Peyer's patch (tissue), 4 donors: Measurements from ENCODE around the gene FAM171A1.
"Not testable (repeated sequence)": the region's sequence is repeated elsewhere in the genome, so short reads cannot be mapped to it uniquely, and the experiment has no call there.

Source experiments
- CTCF ChIP-seq, 6 experiments: fragments of 450-650 bp in 4 of 6; fragments of 200-600 bp in 2 of 6; sonication (generic) in 1 of 6; IDR thresholded peaks; one replicate each; pipeline ENCODE4 v1.5.1; 2017 to 2019; ENCODE audit warnings: antibody characterized with exemption in 6 of 6, mild to moderate bottlenecking in 3 of 6, moderate library complexity in 1 of 6
- POLR2A ChIP-seq, 2 donors: fragments of 450-650 bp; IDR thresholded peaks; one replicate each; pipeline ENCODE4 v1.5.1; 2017; ENCODE audit warnings: antibody characterized with exemption in 2 of 2, mild to moderate bottlenecking in 2 of 2, moderate library complexity in 2 of 2

- not testable (repeated sequence) for TF ChIP-seq CTCF, POLR2A (IDR thresholded peaks at IDR 0.05)
Measured at GRCh38 chr10:15202301-15202621, 168.8 kb downstream of the FAM171A1 start.
